ENCODE measurements around the gene CD2AP. TPM values are rescaled to one million over a fixed set of nuclear protein-coding genes. Genes with fewer than 3 reads are reported as not detected.

CD2AP gene
- total and polyA plus RNA-seq, 7 experiments from 2014 or later = 7.6 to 37.0 (median 25.8) TPM

DNA sequence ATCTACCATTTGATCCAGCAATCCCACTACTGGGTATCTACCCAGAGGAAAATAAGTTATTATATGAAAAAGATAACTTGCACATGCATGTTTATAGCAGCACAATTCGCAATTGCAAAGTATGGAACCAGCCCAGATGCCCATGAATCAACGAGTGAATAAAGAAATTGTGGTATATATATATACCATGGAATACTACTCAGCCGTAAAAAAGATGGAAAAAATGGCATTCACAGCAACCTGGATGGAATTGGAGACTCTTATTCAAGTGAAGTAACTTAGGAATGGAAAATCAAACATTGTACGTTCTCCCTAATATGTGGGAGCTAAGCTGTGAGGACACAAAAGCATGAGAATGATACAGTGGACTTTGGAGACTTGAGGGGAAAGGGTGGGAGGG, 120.8 kb downstream of the CD2AP start:
- Mint-ChIP-seq H3K9me3 (no peaks in the 10 kb centered on the region), H3K4me3 (no peak overlapping the region), H3K27ac (no peak overlapping the region), H3K4me1 (peaks cover 0 to 3% (median 0%) of the 10 kb centered on the region in 7 donors), H3K27me3 (no peaks in the 10 kb centered on the region), H3K36me3 (peaks cover 20 to 51% (median 40%) of the 10 kb centered on the region in 5 donors)
- ATAC-seq = no peak
- Histone ChIP-seq H3K27ac (ENCODE audit: low read depth, low read length) (no peak overlapping the region), H3K9me3 (ENCODE audit: control insufficient read depth in 2 of 3, low read length in 3 of 3) (no peaks in the 10 kb centered on the region), H3K36me3 (ENCODE audit: control insufficient read depth in 2 of 3, insufficient read depth in 3 of 3, low read length in 3 of 3) (peaks cover 0 to 21% (median 5%) of the 10 kb centered on the region in 3 experiments), H3K4me1 (ENCODE audit: control insufficient read depth in 2 of 2, insufficient read depth in 2 of 2, low read length in 2 of 2) (no peaks in the 10 kb centered on the region), H3K27me3 (ENCODE audit: control insufficient read depth in 2 of 2, insufficient read depth in 2 of 2, low read length in 2 of 2) (no peaks in the 10 kb centered on the region), H3K4me3 (ENCODE audit: low read length) (no peak overlapping the region)
- no peak for DNase-seq
- intact Hi-C loops (cut with micrococcal nuclease) = no loop called here
- ChIA-PET CTCF (no interaction called here), POLR2A (no interaction called here)

DNA sequence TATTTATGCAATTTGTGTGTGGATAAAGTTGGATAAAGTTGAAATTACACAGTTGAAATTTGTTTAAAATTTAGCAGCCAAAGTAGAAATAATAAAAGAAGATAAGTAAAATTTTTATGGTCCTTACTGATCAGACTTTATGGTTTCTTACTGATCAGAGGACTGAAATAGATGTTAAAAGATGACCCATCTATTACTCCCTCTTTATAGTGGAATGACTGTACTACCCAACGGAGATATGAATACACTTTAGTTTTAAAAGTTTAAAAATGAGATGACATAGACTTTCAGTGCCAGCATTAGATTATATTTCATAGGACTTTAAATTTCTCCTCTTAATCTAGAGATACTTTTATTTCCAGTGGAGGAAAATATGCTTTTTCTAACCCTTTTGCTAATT, 121.9 kb downstream of the CD2AP start:
- Histone ChIP-seq H3K27ac (ENCODE audit: low read depth, low read length) (no peak overlapping the region), H3K27me3 (ENCODE audit: control insufficient read depth in 2 of 2, insufficient read depth in 2 of 2, low read length in 2 of 2) (no peaks in the 10 kb centered on the region), H3K9me3 (ENCODE audit: control insufficient read depth in 2 of 3, low read length in 3 of 3) (no peaks in the 10 kb centered on the region), H3K36me3 (ENCODE audit: control insufficient read depth in 2 of 3, insufficient read depth in 3 of 3, low read length in 3 of 3) (peaks cover 0 to 21% (median 5%) of the 10 kb centered on the region in 3 experiments), H3K4me1 (ENCODE audit: control insufficient read depth in 2 of 2, insufficient read depth in 2 of 2, low read length in 2 of 2) (no peaks in the 10 kb centered on the region), H3K4me3 (ENCODE audit: low read length) (no peak overlapping the region)
- Mint-ChIP-seq H3K36me3 (peaks cover 20 to 46% (median 34%) of the 10 kb centered on the region in 5 donors), H3K27ac (no peak overlapping the region), H3K4me3 (no peak overlapping the region), H3K27me3 (no peaks in the 10 kb centered on the region), H3K9me3 (no peaks in the 10 kb centered on the region), H3K4me1 (peaks cover 0 to 11% (median 0%) of the 10 kb centered on the region in 7 donors)
- ATAC-seq (no peak), DNase-seq (no peak)
- ChIA-PET POLR2A (interaction anchor here (1.3 kb wide), 1 partner anchor 122 kb away, joined by 4 read pairs; the partner anchor contains the start of gene CD2AP), CTCF (no interaction called here)
- intact Hi-C loops (cut with micrococcal nuclease) = no loop called here

- Mint-ChIP-seq H3K27me3 (no peaks in the 10 kb centered on the region), H3K4me3 (no peak overlapping the region), H3K9me3 (no peaks in the 10 kb centered on the region), H3K27ac (no peak overlapping the region), H3K36me3 (peaks cover 12 to 28% (median 25%) of the 10 kb centered on the region in 5 donors), H3K4me1 (peaks cover 0 to 16% (median 0%) of the 10 kb centered on the region in 7 donors)
- Histone ChIP-seq H3K9me3 (ENCODE audit: control insufficient read depth in 2 of 3, low read length in 3 of 3) (no peaks in the 10 kb centered on the region), H3K36me3 (ENCODE audit: control insufficient read depth in 2 of 3, insufficient read depth in 3 of 3, low read length in 3 of 3) (peaks cover 0 to 12% (median 0%) of the 10 kb centered on the region in 3 experiments), H3K27ac (ENCODE audit: low read depth, low read length) (no peak overlapping the region), H3K4me1 (ENCODE audit: control insufficient read depth in 2 of 2, insufficient read depth in 2 of 2, low read length in 2 of 2) (no peaks in the 10 kb centered on the region), H3K27me3 (ENCODE audit: control insufficient read depth in 2 of 2, insufficient read depth in 2 of 2, low read length in 2 of 2) (no peaks in the 10 kb centered on the region), H3K4me3 (ENCODE audit: low read length) (no peak overlapping the region)
- CTCF ChIA-PET = interaction anchor here (0.6 kb wide), 1 partner anchor 131 kb away, joined by 3 read pairs; no protein-coding TSS in a partner anchor
- POLR2A ChIA-PET = no interaction called here
- ATAC-seq (no peak), DNase-seq (no peak)
- intact Hi-C loops (cut with micrococcal nuclease) = loop anchor here in 1 of 2 donors (5.0 kb wide), 1 partner anchor 191 kb away; no protein-coding TSS in a partner anchor
These were observed 125.6 kb downstream of the CD2AP start for GRCh38 chr6:47603227-47603626.

DNA sequence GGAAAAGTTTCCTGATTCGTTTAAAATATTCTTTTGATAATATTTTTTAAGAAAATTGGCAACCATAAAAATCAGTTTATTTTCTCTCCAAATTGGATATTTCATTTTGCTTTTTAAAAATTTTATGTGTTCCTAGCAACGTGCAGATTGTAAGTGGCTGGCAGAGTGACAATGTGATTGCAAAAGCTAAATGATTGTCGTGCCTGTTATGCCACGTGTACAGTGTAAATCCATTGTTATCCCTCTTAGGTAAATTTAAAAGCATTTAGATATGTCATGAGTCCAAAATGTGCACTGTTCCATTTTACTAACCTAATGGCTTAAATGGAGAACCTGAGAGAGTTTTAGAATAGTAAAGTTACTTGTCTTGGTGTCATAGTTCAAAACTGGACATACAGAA, 126.4 kb downstream of the CD2AP start:
- Mint-ChIP-seq H3K9me3 (no peaks in the 10 kb centered on the region), H3K27ac (no peak overlapping the region), H3K4me3 (no peak overlapping the region), H3K27me3 (no peaks in the 10 kb centered on the region), H3K36me3 (peaks cover 12 to 31% (median 23%) of the 10 kb centered on the region in 5 donors), H3K4me1 (peaks cover 0 to 16% (median 0%) of the 10 kb centered on the region in 7 donors)
- peaks cover 0 to 13% (median under 1%) of the 10 kb centered on the region in 3 experiments for H3K36me3 ChIP-seq (ENCODE audit: control insufficient read depth in 2 of 3, insufficient read depth in 3 of 3, low read length in 3 of 3)
- H3K27me3 ChIP-seq (ENCODE audit: control insufficient read depth in 2 of 2, insufficient read depth in 2 of 2, low read length in 2 of 2) = no peaks in the 10 kb centered on the region
- no peaks in the 10 kb centered on the region for H3K4me1 ChIP-seq (ENCODE audit: control insufficient read depth in 2 of 2, insufficient read depth in 2 of 2, low read length in 2 of 2)
- no peak overlapping the region for H3K4me3 ChIP-seq (ENCODE audit: low read length)
- intact Hi-C loops (cut with micrococcal nuclease) = loop anchor here in 1 of 2 donors (5.0 kb wide), 1 partner anchor 192 kb away; no protein-coding TSS in a partner anchor
- H3K9me3 ChIP-seq (ENCODE audit: control insufficient read depth in 2 of 3, low read length in 3 of 3) = no peaks in the 10 kb centered on the region
- ATAC-seq (no peak), DNase-seq (no peak)
- H3K27ac ChIP-seq (ENCODE audit: low read depth, low read length) = no peak overlapping the region
- ChIA-PET CTCF (no interaction called here), POLR2A (no interaction called here)

DNA sequence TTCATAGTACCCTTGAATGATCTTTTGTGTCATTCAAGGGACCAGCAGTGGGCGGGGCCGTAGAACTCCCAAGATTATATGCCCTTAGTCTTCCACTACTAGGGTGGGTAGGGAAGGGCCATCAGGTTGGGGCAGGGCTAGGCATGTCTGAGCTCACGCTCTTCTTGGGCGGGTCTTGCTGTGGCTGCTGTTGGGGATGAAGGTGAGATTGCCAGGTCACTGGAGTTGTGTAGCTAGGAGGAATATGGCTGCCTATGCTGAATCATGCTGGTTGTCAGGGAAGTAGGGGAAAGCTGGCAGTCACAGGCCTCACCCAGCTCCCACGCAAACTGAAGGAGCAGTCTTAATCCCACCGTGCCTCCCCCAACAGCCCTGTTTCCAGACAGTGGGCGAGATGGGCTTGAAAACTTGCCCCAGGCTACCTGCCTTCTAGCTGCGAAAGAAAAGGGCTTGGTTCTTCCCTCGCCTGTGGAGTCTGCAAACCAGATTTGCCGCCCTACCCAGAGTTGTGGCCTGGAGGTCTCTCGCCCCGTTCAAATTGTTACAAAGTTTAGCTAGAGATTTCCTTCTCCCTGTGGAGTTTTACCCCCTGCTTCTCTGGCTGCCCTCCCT, 144.4 kb downstream of the CD2AP start:
- CTCF ChIA-PET = no interaction called here
- intact Hi-C loops (cut with micrococcal nuclease) = no loop called here

DNA sequence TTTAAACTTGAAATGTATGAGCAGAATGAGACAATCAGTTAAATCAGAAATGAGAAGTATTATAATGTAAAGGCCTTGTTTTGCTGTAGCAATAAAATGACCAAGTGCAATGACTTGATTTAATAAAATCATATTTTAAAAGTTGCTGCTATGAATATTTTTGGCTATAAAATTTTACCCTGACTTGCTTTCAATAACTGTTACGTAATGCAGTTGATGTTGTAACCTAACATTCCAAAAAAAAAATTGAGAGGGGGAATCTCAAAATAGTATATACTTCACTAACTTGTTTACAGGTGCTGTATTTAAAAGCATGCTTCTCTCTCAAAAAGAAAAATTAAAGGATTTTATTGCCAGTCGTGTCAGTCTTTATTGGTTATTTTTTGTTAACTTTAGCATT, 149.2 kb downstream of the CD2AP start:
- H3K36me3 Mint-ChIP-seq = peaks cover 0 to 13% (median 10%) of the 10 kb centered on the region in 5 donors
- CTCF ChIA-PET = no interaction called here
- H3K27me3 Mint-ChIP-seq = no peaks in the 10 kb centered on the region
- no peak for ATAC-seq
- Histone ChIP-seq H3K4me3 (ENCODE audit: low read length) (no peak overlapping the region), H3K36me3 (ENCODE audit: control insufficient read depth in 2 of 3, insufficient read depth in 3 of 3, low read length in 3 of 3) (peaks cover 0 to 16% (median 2%) of the 10 kb centered on the region in 3 experiments), H3K27me3 (ENCODE audit: control insufficient read depth in 2 of 2, insufficient read depth in 2 of 2, low read length in 2 of 2) (no peaks in the 10 kb centered on the region), H3K4me1 (ENCODE audit: control insufficient read depth in 2 of 2, insufficient read depth in 2 of 2, low read length in 2 of 2) (peaks cover 3 to 5% of the 10 kb centered on the region in 2 donors), H3K27ac (ENCODE audit: low read depth, low read length) (no peak overlapping the region), H3K9me3 (ENCODE audit: control insufficient read depth in 2 of 3, low read length in 3 of 3) (no peaks in the 10 kb centered on the region)
- intact Hi-C loops (cut with micrococcal nuclease) = no loop called here
- peaks cover 2 to 22% (median 16%) of the 10 kb centered on the region in 7 donors for H3K4me1 Mint-ChIP-seq
- no peak overlapping the region for H3K4me3 Mint-ChIP-seq
- POLR2A ChIA-PET = no interaction called here
- no peaks in the 10 kb centered on the region for H3K9me3 Mint-ChIP-seq
- peak overlapping the region in 3 of 9 donors; percentile 70 to 78 (median 75) for H3K27ac Mint-ChIP-seq
- no peak for DNase-seq

More for the DNA sequence above, 144.4 kb downstream of the CD2AP start:
- H3K36me3 Mint-ChIP-seq = peaks cover 25 to 52% (median 47%) of the 10 kb centered on the region in 5 donors
- Histone ChIP-seq H3K27ac (ENCODE audit: low read depth, low read length) (no peak overlapping the region), H3K9me3 (ENCODE audit: control insufficient read depth in 2 of 3, low read length in 3 of 3) (no peaks in the 10 kb centered on the region), H3K4me1 (ENCODE audit: control insufficient read depth in 2 of 2, insufficient read depth in 2 of 2, low read length in 2 of 2) (no peaks in the 10 kb centered on the region), H3K36me3 (ENCODE audit: control insufficient read depth in 2 of 3, insufficient read depth in 3 of 3, low read length in 3 of 3) (peaks cover 0 to 30% (median 6%) of the 10 kb centered on the region in 3 experiments), H3K4me3 (ENCODE audit: low read length) (no peak overlapping the region), H3K27me3 (ENCODE audit: control insufficient read depth in 2 of 2, insufficient read depth in 2 of 2, low read length in 2 of 2) (no peaks in the 10 kb centered on the region)
- no peaks in the 10 kb centered on the region for H3K27me3 Mint-ChIP-seq
- POLR2A ChIA-PET = interaction anchor here (0.8 kb wide), 1 partner anchor 1844 kb away, joined by 3 read pairs; no protein-coding TSS in a partner anchor
- H3K27ac Mint-ChIP-seq = peak overlapping the region in 1 of 9 donors; percentile 9
- no peak for ATAC-seq
- H3K4me1 Mint-ChIP-seq = peaks cover 0 to 17% (median 4%) of the 10 kb centered on the region in 7 donors
- H3K9me3 Mint-ChIP-seq = peaks cover 0 to 5% (median 0%) of the 10 kb centered on the region in 11 donors
- DNase-seq = no peak
- H3K4me3 Mint-ChIP-seq = no peak overlapping the region

All from naive thymus-derived CD4-positive, alpha-beta T cell (primary cell).